ENCODE results near the gene GPC6. TPM values are rescaled to one million over a fixed set of nuclear protein-coding genes. Genes with fewer than 3 reads are reported as not detected.
A peak's percentile ranks its signal among the peaks of the same experiment; 100 is the strongest.
"Not testable (repeated sequence)": the region's sequence is repeated elsewhere in the genome, so short reads cannot be mapped to it uniquely, and the experiment has no call there.

GPC6 gene
- total and polyA plus RNA-seq, 4 donors = 5.0 to 37.4 (median 18.9) TPM

DNA sequence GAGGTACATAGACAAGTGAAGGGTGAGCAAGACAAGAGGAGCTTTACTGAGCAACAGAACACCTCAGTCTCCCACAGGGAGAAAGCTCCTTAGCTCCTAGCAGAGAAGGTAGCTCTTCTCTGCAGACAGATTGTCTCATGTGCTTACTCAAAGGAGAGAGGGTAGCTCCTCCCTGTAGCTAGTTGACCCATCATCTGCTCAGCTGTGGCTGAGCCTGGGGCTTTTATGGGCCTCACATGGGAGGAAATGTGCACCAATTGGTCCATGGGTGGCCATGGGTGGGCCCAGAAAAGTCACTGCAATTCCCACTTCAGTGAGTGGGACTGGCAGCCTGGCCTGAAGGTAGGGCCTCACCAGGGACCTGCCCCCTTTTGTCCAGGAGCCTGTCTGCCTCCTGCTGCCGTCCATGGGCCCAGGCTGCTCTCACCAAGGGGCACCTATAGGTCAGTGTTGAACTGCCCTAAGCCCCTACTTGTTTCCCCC lies 246.2 kb downstream of the GPC6 start:
- no peak overlapping the region for H3K27ac ChIP-seq (ENCODE audit: low read depth in 1 of 2, low read length in 2 of 2)
- H3K27me3 ChIP-seq (ENCODE audit: control insufficient read depth in 1 of 2, insufficient read depth in 2 of 2, low read length in 1 of 2) = no peaks in the 10 kb centered on the region
- ATAC-seq (ENCODE audit: low FRiP score) (peak; percentile 22), DNase-seq (no peak)
- intact Hi-C loops (cut with DNase I) = no loop called here
- H3K36me3 ChIP-seq (ENCODE audit: control insufficient read depth in 1 of 2, insufficient read depth in 2 of 2, low read length in 1 of 2) = no peaks in the 10 kb centered on the region
- H3K9me3 ChIP-seq (ENCODE audit: control insufficient read depth, low read length) = no peaks in the 10 kb centered on the region
- 93 to 100% methylated on average over 1 of the region's 1 CpG for WGBS, 2 donors
- peaks cover 0 to 2% of the 10 kb centered on the region in 2 donors for H3K4me1 ChIP-seq (ENCODE audit: control insufficient read depth in 1 of 2, insufficient read depth in 2 of 2, low read length in 2 of 2)
- H3K4me3 ChIP-seq (ENCODE audit: low read length in 2 of 2) = no peak overlapping the region

DNA sequence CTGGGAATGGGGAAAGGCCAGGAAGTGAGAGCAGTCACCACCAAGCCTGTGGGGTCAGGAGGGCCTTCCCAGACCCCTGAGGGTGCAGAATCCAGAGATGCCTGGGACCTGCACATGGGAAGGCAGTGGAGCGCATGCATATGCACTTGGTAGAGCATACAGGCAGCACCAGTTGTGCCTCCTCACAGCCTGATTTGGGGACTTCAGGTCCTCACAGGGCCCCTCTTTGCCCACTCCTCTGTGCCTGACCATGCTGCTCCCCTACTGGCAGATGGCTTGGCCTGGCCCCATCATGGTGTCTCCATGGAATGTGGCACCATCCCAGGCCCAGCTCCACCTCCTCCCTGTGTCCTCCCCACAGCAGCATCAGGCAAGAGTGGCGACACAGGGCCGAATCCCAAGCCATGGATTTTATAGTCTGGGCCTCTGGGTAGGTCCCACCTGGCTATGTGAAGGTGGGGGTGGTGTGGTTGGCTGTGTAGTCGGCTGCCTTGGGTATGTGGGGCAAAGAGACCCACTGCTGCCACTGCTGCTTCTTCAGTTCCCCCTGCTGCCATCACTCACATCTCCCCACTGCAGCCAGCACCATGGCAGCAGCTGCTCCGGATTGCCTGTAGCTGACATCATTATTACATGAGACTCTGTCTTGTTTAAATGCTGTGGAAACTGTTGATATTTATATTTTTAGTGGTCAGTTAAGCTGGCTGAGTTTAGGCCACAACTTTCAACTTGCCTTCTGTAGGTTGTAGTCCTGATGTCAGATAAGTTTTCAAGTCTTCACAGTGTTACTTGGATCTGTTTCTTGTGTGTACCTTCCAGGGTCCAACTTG lies 247.0 kb downstream of the GPC6 start:
- no peak overlapping the region for H3K27ac ChIP-seq (ENCODE audit: low read depth in 1 of 2, low read length in 2 of 2)
- DNase-seq = no peak
- WGBS, 2 donors = 69 to 77% methylated on average over 5 of the region's 5 CpGs
- H3K4me3 ChIP-seq (ENCODE audit: low read length in 2 of 2) = no peak overlapping the region
- H3K36me3 ChIP-seq (ENCODE audit: control insufficient read depth in 1 of 2, insufficient read depth in 2 of 2, low read length in 1 of 2) = no peaks in the 10 kb centered on the region
- H3K9me3 ChIP-seq (ENCODE audit: control insufficient read depth, low read length) = no peaks in the 10 kb centered on the region
- no peaks in the 10 kb centered on the region for H3K27me3 ChIP-seq (ENCODE audit: control insufficient read depth in 1 of 2, insufficient read depth in 2 of 2, low read length in 1 of 2)
- ATAC-seq (ENCODE audit: low FRiP score) = no peak
- H3K4me1 ChIP-seq (ENCODE audit: control insufficient read depth in 1 of 2, insufficient read depth in 2 of 2, low read length in 2 of 2) = peaks cover 0 to 2% of the 10 kb centered on the region in 2 donors
- intact Hi-C loops (cut with DNase I) = no loop called here

DNA sequence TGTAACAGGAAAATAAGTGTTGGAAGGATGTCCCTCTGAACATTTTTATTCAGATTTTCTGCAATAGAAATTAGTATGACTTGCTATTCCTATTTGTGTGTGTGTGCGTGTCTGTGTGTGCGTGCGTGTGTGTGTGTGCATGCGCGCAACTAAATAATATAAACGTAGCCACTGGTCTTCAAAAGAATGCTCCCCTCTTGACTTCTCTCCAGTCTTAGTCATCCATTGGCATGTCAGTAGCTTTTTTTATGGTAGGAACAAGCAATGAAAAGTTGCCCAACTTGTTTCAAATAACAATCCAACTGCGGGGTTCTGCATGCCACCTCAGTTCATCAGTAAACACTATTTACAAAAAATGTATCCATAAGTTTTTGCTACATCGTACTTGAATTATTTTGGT lies 249.6 kb downstream of the GPC6 start:
- H3K36me3 ChIP-seq (ENCODE audit: control insufficient read depth in 1 of 2, insufficient read depth in 2 of 2, low read length in 1 of 2) = no peaks in the 10 kb centered on the region
- DNase-seq (no peak), ATAC-seq (ENCODE audit: low FRiP score) (no peak)
- no peak overlapping the region for H3K4me3 ChIP-seq (ENCODE audit: low read length in 2 of 2)
- no peak overlapping the region for H3K27ac ChIP-seq (ENCODE audit: low read depth in 1 of 2, low read length in 2 of 2)
- H3K4me1 ChIP-seq (ENCODE audit: control insufficient read depth in 1 of 2, insufficient read depth in 2 of 2, low read length in 2 of 2) = peaks cover 0 to 2% of the 10 kb centered on the region in 2 donors
- no peaks in the 10 kb centered on the region for H3K27me3 ChIP-seq (ENCODE audit: control insufficient read depth in 1 of 2, insufficient read depth in 2 of 2, low read length in 1 of 2)
- H3K9me3 ChIP-seq (ENCODE audit: control insufficient read depth, low read length) = no peaks in the 10 kb centered on the region
- 53 to 67% methylated on average over 8 of the region's 8 CpGs for WGBS, 2 donors
- intact Hi-C loops (cut with DNase I) = no loop called here

DNA sequence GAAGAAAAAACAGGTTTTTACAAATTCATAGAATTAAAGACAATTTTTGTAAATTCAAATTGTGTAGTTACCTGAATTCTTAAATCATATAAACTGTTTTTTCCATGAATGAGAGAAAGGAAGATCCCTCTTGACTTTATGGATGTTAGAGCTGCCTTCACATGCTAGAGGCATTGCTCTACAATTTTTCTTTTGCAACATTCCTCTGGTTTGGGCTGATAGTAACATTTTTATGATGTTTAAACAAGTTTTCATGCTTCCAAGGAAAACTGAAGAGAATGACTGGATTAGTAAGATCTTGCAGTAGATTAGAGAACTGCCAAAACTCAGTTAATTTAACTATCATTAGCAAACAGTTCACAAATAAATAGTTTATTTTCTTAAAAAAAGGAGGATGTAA lies 250.6 kb downstream of the GPC6 start:
- H3K9me3 ChIP-seq (ENCODE audit: control insufficient read depth, low read length) = no peaks in the 10 kb centered on the region
- H3K27me3 ChIP-seq (ENCODE audit: control insufficient read depth in 1 of 2, insufficient read depth in 2 of 2, low read length in 1 of 2) = no peaks in the 10 kb centered on the region
- no peak for ATAC-seq (ENCODE audit: low FRiP score)
- H3K36me3 ChIP-seq (ENCODE audit: control insufficient read depth in 1 of 2, insufficient read depth in 2 of 2, low read length in 1 of 2) = no peaks in the 10 kb centered on the region
- H3K27ac ChIP-seq (ENCODE audit: low read depth in 1 of 2, low read length in 2 of 2) = no peak overlapping the region
- peaks cover 0 to 2% of the 10 kb centered on the region in 2 donors for H3K4me1 ChIP-seq (ENCODE audit: control insufficient read depth in 1 of 2, insufficient read depth in 2 of 2, low read length in 2 of 2)
- no peak overlapping the region for H3K4me3 ChIP-seq (ENCODE audit: low read length in 2 of 2)
- DNase-seq = no peak
- intact Hi-C loops (cut with DNase I) = no loop called here

DNA sequence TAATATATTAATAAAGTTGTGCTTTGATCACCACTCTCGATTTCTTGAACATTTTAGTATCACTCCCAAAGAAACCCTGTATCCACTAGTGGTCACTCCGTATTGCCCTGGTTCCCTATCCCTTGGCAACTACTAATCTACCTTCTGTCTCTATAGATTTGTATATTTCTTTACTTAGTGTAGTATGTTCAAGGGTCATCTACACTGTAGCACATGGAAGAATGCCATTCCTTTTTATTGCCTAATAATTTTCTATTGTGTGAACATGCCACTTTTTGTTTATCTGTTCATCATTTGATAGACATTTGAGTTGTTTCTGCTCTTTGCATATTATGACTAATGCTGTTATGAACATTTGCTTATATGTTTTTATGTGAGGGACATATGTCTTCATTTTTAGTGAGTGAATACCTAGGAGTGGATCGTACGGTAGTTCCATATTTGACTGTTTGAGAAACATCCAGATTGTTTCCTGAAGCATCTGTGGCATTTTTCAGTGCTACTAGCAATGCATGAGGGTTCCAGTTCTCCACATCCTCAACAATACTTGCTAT lies 254.0 kb downstream of the GPC6 start:
- H3K36me3 ChIP-seq (ENCODE audit: control insufficient read depth in 1 of 2, insufficient read depth in 2 of 2, low read length in 1 of 2) = no peaks in the 10 kb centered on the region
- no peak overlapping the region for H3K27ac ChIP-seq (ENCODE audit: low read depth in 1 of 2, low read length in 2 of 2)
- intact Hi-C loops (cut with DNase I) = no loop called here
- DNase-seq = no peak
- ATAC-seq (ENCODE audit: low FRiP score) = no peak
- no peak overlapping the region for H3K4me3 ChIP-seq (ENCODE audit: low read length in 2 of 2)
- no peaks in the 10 kb centered on the region for H3K9me3 ChIP-seq (ENCODE audit: control insufficient read depth, low read length)
- peaks cover 0 to 2% of the 10 kb centered on the region in 2 donors for H3K4me1 ChIP-seq (ENCODE audit: control insufficient read depth in 1 of 2, insufficient read depth in 2 of 2, low read length in 2 of 2)
- 97 to 98% methylated on average over 4 of the region's 4 CpGs for WGBS, 2 donors
- no peaks in the 10 kb centered on the region for H3K27me3 ChIP-seq (ENCODE audit: control insufficient read depth in 1 of 2, insufficient read depth in 2 of 2, low read length in 1 of 2)

DNA sequence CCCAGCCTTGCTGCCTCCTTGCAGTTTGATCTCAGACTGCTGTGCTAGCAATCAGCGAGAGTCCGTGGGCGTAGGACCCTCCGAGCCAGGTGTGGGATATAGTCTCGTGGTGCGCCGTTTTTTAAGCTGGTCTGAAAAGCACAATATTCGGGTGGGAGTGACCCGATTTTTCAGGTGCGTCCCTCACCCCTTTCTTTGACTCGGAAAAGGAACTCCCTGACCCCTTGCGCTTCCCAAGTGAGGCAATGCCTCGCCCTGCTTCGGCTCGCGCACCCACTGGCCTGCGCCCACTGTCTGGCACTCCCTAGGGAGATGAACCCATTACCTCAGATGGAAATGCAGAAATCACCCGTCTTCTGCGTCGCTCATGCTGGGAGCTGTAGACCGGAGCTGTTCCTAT lies 269.5 kb downstream of the GPC6 start:
- intact Hi-C loops (cut with DNase I); H3K9me3 ChIP-seq (ENCODE audit: control insufficient read depth, low read length); H3K36me3 ChIP-seq (ENCODE audit: control insufficient read depth in 1 of 2, insufficient read depth in 2 of 2, low read length in 1 of 2); DNase-seq; H3K4me1 ChIP-seq (ENCODE audit: control insufficient read depth in 1 of 2, insufficient read depth in 2 of 2, low read length in 2 of 2); ATAC-seq (ENCODE audit: low FRiP score); H3K27me3 ChIP-seq (ENCODE audit: control insufficient read depth in 1 of 2, insufficient read depth in 2 of 2, low read length in 1 of 2); H3K27ac ChIP-seq (ENCODE audit: low read depth in 1 of 2, low read length in 2 of 2); H3K4me3 ChIP-seq (ENCODE audit: low read length in 2 of 2): not testable (repeated sequence)
- whole genome bisulfite sequencing, 2 donors = 86 to 93% methylated on average over 21 of the region's 21 CpGs

DNA sequence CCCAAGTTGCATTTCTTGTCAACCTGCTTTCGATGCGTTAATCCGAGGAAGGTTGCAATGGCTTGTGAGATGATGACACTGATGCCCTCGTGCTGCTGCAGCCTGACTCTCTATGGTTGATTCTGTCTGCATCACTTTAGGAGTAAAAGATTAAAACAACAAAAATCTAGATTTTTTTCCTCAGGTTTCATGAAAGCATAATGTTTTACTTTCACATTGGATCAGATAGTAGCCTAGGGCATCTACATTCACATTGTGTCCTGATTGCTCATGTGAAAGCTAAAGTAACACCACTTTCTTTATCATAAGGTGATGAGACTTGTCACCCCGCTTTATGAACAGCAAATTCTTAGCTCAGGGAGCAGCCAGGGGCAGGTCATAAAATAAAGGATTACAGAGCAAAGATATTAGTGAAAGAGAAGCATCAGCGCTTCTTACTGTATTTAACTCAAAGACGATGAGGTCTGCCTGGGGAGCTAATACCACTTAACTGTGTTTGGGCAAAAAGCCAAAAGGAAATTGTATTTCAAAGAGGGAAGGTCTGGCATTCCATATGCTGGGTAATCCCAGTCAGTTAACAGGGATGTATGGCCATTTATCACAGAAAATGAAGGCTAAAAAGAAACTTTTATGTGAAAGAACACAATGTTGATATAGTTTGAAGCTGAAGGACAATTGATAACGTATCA lies 270.5 kb downstream of the GPC6 start:
- Histone ChIP-seq H3K36me3 (ENCODE audit: control insufficient read depth in 1 of 2, insufficient read depth in 2 of 2, low read length in 1 of 2) (no peaks in the 10 kb centered on the region), H3K9me3 (ENCODE audit: control insufficient read depth, low read length) (no peaks in the 10 kb centered on the region), H3K27ac (ENCODE audit: low read depth in 1 of 2, low read length in 2 of 2) (no peak overlapping the region), H3K27me3 (ENCODE audit: control insufficient read depth in 1 of 2, insufficient read depth in 2 of 2, low read length in 1 of 2) (no peaks in the 10 kb centered on the region), H3K4me3 (ENCODE audit: low read length in 2 of 2) (no peak overlapping the region), H3K4me1 (ENCODE audit: control insufficient read depth in 1 of 2, insufficient read depth in 2 of 2, low read length in 2 of 2) (no peaks in the 10 kb centered on the region)
- ATAC-seq (ENCODE audit: low FRiP score) (no peak), DNase-seq (no peak)
- intact Hi-C loops (cut with DNase I) = no loop called here
- 84 to 89% methylated on average over 8 of the region's 8 CpGs for WGBS, 2 donors

DNA sequence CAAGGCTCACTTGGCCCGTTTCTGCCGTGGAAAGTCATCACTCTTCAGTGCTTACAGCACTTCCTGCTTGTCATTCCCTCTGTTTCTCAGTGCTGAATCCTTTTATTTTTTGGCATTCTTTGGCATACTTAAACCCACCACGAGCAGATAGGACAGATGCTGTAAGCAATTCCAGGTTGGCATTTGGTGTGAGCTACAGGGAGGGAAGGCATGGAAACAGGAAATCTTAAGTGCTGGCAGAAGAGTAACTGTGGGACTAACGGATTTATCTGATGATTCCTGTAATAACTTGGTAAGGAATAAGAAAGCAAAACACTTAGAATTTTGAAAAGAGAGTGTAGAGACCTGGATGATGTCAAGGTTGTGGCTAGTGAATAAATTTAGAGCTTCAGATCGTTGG lies 273.4 kb downstream of the GPC6 start:
- no peaks in the 10 kb centered on the region for H3K27me3 ChIP-seq (ENCODE audit: control insufficient read depth in 1 of 2, insufficient read depth in 2 of 2, low read length in 1 of 2)
- no peaks in the 10 kb centered on the region for H3K9me3 ChIP-seq (ENCODE audit: control insufficient read depth, low read length)
- intact Hi-C loops (cut with DNase I) = no loop called here
- 8 to 17% methylated on average over 5 of the region's 5 CpGs for WGBS, 2 donors
- no peak overlapping the region for H3K4me3 ChIP-seq (ENCODE audit: low read length in 2 of 2)
- no peaks in the 10 kb centered on the region for H3K4me1 ChIP-seq (ENCODE audit: control insufficient read depth in 1 of 2, insufficient read depth in 2 of 2, low read length in 2 of 2)
- no peaks in the 10 kb centered on the region for H3K36me3 ChIP-seq (ENCODE audit: control insufficient read depth in 1 of 2, insufficient read depth in 2 of 2, low read length in 1 of 2)
- ATAC-seq (ENCODE audit: low FRiP score) (no peak), DNase-seq (no peak)
- H3K27ac ChIP-seq (ENCODE audit: low read depth in 1 of 2, low read length in 2 of 2) = no peak overlapping the region
